ENCODE results near the gene RPL39L. TPM values are rescaled to one million over a fixed set of nuclear protein-coding genes. Genes with fewer than 3 reads are reported as not detected.
A peak's percentile ranks its signal among the peaks of the same experiment; 100 is the strongest.

Gene RPL39L
- polyA plus RNA-seq (2011; rRNA removed), result 16.2 and 23.3 TPM in 2 replicates
- 3.8 and 5.1 TPM in 2 replicates for polyA minus RNA-seq (2011; rRNA and poly(A)+ RNA removed)

DNA sequence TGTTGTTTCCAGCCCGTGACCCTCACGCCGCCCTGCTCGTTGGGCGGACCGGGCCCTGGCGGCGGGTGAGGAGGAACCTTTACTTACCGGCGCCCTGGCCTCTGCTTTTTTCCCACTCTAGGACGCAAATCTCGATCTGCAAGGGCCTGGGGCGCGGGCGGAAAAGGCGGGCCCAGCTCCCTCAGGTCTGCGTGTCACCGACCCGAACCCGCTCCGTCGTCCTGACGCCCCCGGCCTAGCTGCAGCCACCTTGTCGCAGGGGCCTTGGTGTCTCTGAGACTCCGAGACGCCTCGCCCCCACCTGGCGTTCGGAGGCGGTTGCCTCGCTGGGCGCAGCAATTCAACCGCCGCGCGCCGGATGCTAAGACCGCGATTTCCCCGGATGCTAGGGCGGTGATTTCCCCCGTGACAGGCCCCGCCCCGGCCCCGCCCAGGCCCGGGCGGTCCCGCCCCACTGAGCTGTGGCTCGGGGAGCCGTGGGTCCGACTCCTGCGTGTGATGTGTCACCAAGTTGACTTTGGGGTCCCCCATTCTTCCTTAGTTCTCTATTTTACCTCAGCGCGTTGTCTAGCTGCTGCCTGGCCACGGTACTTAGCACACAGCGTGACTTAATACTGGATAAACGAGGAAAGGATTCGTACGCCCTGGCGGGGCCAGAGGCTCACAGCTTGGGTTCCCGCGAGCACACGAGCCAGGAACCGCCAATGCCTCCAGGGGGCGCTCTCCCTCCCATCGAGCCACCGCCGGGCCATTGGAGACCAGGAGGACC is at the start of gene RPL39L:
Gene RPL39L (minus strand): TSS at position 371 of the 769 bp plus-strand sequence. CDS start 18,196 bp downstream, outside the sequence.
- CTCF ChIA-PET, result interaction anchor here (0.5 to 4.2 kb wide), 42 partner anchors 8 to 576 kb away, joined by 3 to 41 read pairs (median 5); partner anchors contain the start of gene EIF4A2
- POLR2A ChIA-PET, result interaction anchor here (0.5 to 0.8 kb wide), 4 partner anchors 34 to 1260 kb away, joined by 3 to 9 read pairs (median 4); no protein-coding TSS in a partner anchor
- Histone ChIP-seq H3K27me3 (ENCODE audit: control insufficient read depth, insufficient read depth, low read length) (peaks cover 3% of the 10 kb centered on the region), H3K36me3 (ENCODE audit: control insufficient read depth, insufficient read depth, low read length) (no peaks in the 10 kb centered on the region), H3K4me3 (ENCODE audit: low read depth, low read length) (peak within 1 kb of the TSS; percentile 74)
- TF ChIP-seq, protein P1, sequence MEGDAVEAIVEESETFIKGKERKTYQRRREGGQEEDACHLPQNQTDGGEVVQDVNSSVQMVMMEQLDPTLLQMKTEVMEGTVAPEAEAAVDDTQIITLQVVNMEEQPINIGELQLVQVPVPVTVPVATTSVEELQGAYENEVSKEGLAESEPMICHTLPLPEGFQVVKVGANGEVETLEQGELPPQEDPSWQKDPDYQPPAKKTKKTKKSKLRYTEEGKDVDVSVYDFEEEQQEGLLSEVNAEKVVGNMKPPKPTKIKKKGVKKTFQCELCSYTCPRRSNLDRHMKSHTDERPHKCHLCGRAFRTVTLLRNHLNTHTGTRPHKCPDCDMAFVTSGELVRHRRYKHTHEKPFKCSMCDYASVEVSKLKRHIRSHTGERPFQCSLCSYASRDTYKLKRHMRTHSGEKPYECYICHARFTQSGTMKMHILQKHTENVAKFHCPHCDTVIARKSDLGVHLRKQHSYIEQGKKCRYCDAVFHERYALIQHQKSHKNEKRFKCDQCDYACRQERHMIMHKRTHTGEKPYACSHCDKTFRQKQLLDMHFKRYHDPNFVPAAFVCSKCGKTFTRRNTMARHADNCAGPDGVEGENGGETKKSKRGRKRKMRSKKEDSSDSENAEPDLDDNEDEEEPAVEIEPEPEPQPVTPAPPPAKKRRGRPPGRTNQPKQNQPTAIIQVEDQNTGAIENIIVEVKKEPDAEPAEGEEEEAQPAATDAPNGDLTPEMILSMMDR (IDR thresholded peaks at IDR 0.05; ENCODE audit: insufficient read depth, low read depth, low read length), result peak; percentile 96
- DNase-seq (ENCODE audit: low read depth), result peak; percentile 23

DNA sequence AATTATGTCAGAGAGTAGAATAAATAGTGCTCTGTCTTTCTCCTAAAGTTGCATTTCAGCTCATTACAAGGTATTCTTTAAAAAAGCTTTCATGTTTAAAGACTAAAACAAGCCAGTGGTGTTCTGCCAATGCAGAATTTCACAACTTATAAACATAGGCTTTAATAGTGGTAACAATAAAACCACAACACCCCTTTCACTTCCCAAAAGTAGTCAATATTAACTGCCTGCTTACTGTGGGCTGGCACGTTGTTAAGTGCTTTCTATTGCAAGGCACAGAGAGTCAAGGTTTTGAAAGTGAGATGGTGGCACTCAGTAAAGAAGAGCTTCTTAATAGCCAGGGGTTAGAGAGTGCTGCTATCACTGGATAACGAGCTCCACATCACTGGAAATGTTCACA is 49.6 kb upstream of the RPL39L start:
- Histone ChIP-seq H3K36me3 (ENCODE audit: control insufficient read depth, insufficient read depth, low read length) (no peaks in the 10 kb centered on the region), H3K4me3 (ENCODE audit: low read depth, low read length) (no peak overlapping the region), H3K27me3 (ENCODE audit: control insufficient read depth, insufficient read depth, low read length) (no peaks in the 10 kb centered on the region)
- TF ChIP-seq, protein P1 (IDR thresholded peaks at IDR 0.05; ENCODE audit: insufficient read depth, low read depth, low read length), result no peak
- POLR2A ChIA-PET, result no interaction called here
- no peak for DNase-seq (ENCODE audit: low read depth)
- CTCF ChIA-PET, result interaction anchor here (0.7 to 1.4 kb wide), 5 partner anchors 10 to 491 kb away, joined by 3 to 4 read pairs (median 3); no protein-coding TSS in a partner anchor

DNA sequence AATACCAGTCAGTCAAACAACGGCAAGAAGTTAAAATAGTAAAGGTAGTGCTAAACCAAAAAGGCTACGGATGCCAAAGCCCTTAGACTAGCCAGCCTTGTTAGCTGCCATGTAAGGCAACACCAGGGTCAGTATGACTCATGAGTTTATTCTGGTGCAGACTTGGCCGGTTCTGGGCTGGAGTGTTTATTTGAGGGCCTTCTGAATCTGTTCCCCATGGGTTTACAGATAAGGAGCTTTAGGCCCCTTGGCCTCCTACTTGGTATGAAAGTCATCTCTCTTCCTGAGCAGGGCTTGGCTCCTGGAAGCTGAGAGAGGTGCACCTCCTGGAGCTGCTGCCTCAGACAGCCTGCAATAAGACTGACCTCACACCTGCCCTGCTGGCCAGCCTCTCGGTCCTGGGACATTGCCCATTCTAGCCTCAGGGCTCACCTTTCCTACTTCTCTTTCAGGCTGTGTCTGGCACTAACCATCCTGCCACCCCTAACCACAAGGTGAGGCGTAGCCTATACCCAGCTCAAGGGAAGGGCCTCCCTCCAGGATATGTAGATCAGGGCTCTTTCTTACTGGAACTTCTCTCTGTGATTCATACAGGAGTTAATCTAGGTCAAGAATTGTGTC is 47.6 kb upstream of the RPL39L start:
- TF ChIP-seq, protein P1 (IDR thresholded peaks at IDR 0.05; ENCODE audit: insufficient read depth, low read depth, low read length), result no peak
- ChIA-PET POLR2A (interaction anchor here (0.5 to 0.6 kb wide), 2 partner anchors 69 to 143 kb away, joined by 3 read pairs; no protein-coding TSS in a partner anchor), CTCF (interaction anchor here (0.6 to 1.1 kb wide), 2 partner anchors 10 to 20 kb away, joined by 3 to 4 read pairs; partner anchors contain the start of gene RTP1)
- no peaks in the 10 kb centered on the region for H3K27me3 ChIP-seq (ENCODE audit: control insufficient read depth, insufficient read depth, low read length)
- no peaks in the 10 kb centered on the region for H3K36me3 ChIP-seq (ENCODE audit: control insufficient read depth, insufficient read depth, low read length)
- H3K4me3 ChIP-seq (ENCODE audit: low read depth, low read length), result no peak overlapping the region
- no peak for DNase-seq (ENCODE audit: low read depth)

DNA sequence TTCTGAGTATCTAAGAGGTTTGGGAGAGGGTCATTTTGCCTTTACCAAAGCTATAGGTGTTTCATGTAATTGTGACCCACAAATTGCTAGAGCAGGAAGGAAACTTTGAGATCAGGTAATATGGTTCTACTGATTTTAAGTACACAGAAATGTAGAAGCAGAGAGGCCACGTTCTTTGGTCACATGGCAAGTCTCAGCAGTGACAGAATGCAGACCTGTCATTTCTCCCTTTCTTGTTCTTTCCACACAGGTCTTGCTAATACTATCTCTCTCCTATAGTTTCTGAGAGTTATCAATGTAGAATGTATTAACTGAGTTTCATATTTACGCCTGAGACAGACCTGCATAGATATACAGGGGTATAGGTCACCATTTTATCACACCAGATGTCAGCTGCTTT is 47.1 kb upstream of the RPL39L start:
- Histone ChIP-seq H3K27me3 (ENCODE audit: control insufficient read depth, insufficient read depth, low read length) (no peaks in the 10 kb centered on the region), H3K36me3 (ENCODE audit: control insufficient read depth, insufficient read depth, low read length) (no peaks in the 10 kb centered on the region), H3K4me3 (ENCODE audit: low read depth, low read length) (no peak overlapping the region)
- POLR2A ChIA-PET, result no interaction called here
- no peak for DNase-seq (ENCODE audit: low read depth)
- CTCF ChIA-PET, result interaction anchor here (0.6 to 1.1 kb wide), 2 partner anchors 11 to 20 kb away, joined by 3 to 4 read pairs; partner anchors contain the start of gene RTP1
- TF ChIP-seq, protein P1 (IDR thresholded peaks at IDR 0.05; ENCODE audit: insufficient read depth, low read depth, low read length), result no peak

DNA sequence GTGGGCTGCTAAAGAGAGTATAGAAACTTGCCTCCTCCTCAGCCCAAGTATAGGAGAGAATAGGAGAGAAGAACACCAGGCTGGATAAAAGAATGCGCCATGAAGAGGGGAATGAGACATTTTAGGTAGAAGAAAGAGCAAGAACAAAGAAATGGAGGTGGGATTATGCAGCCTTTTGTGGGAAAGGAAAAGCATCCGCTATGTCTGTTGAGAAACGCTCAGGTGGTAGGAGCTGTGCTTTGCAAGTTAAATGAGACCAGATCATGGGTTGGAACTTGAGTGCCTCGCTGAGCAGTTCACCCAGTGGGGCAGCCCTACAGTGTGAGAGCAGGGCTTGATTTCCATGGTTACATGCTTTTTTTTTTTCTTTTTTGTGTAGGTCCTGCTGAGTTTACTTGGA is 46.5 kb upstream of the RPL39L start:
- Histone ChIP-seq H3K27me3 (ENCODE audit: control insufficient read depth, insufficient read depth, low read length) (no peaks in the 10 kb centered on the region), H3K4me3 (ENCODE audit: low read depth, low read length) (no peak overlapping the region), H3K36me3 (ENCODE audit: control insufficient read depth, insufficient read depth, low read length) (no peaks in the 10 kb centered on the region)
- DNase-seq (ENCODE audit: low read depth), result no peak
- TF ChIP-seq, protein P1 (IDR thresholded peaks at IDR 0.05; ENCODE audit: insufficient read depth, low read depth, low read length), result no peak
- ChIA-PET CTCF (no interaction called here), POLR2A (no interaction called here)

All from BJ (cell line).